ENCODE data around the gene PROZ. TPM values are rescaled to one million over a fixed set of nuclear protein-coding genes. Genes with fewer than 3 reads are reported as not detected.

PROZ gene
- total RNA-seq, 2 donors from 2014 or later = 0.40 to 0.84 TPM

- peaks cover 7% of the 10 kb centered on the region for H3K36me3 Mint-ChIP-seq (ENCODE audit: low read depth)
- H3K4me1 ChIP-seq (ENCODE audit: control insufficient read depth, insufficient read depth, low read length) = peaks cover 9% of the 10 kb centered on the region
- H3K9me3 Mint-ChIP-seq = peaks cover 3% of the 10 kb centered on the region
- no peak overlapping the region for H3K27ac ChIP-seq (ENCODE audit: low read depth, low read length)
- peak; percentile 6 for DNase-seq
- no peak overlapping the region for H3K4me3 Mint-ChIP-seq
- H3K27me3 ChIP-seq (ENCODE audit: control insufficient read depth, insufficient read depth, low read length, poor library complexity, severe bottlenecking) = no peaks in the 10 kb centered on the region
- no peak overlapping the region for H3K27ac Mint-ChIP-seq
- H3K9me3 ChIP-seq (ENCODE audit: control insufficient read depth, low read length) = peaks cover 5% of the 10 kb centered on the region
- H3K4me3 ChIP-seq (ENCODE audit: low read length) = no peak overlapping the region
- no peak for TF ChIP-seq CTCF (conservative IDR thresholded peaks at IDR 0.05)
- no peak overlapping the region for H3K9ac ChIP-seq (ENCODE audit: extremely low read depth, low read length, poor library complexity, severe bottlenecking)
- H3K27me3 Mint-ChIP-seq (ENCODE audit: insufficient read depth) = peaks cover 4% of the 10 kb centered on the region
- WGBS, 2 experiments (ENCODE audit: insufficient coverage in 1 of 2, insufficient read length in 1 of 2) = 68 to 75% methylated on average over 1 of the region's 2 CpGs
- no peaks in the 10 kb centered on the region for H3K36me3 ChIP-seq (ENCODE audit: control insufficient read depth, insufficient read depth, low read length)
- peaks cover 6% of the 10 kb centered on the region for H3K4me1 Mint-ChIP-seq
Measured at GRCh38 chr13:113135281-113135760, 23.1 kb upstream of the PROZ start.

GRCh38 chr13:113137691-113138298, 20.7 kb upstream of the PROZ start:
- Histone ChIP-seq H3K9ac (ENCODE audit: extremely low read depth, low read length, poor library complexity, severe bottlenecking) (no peak overlapping the region), H3K4me1 (ENCODE audit: control insufficient read depth, insufficient read depth, low read length) (no peaks in the 10 kb centered on the region), H3K27ac (ENCODE audit: low read depth, low read length) (no peak overlapping the region), H3K27me3 (ENCODE audit: control insufficient read depth, insufficient read depth, low read length, poor library complexity, severe bottlenecking) (no peaks in the 10 kb centered on the region), H3K9me3 (ENCODE audit: control insufficient read depth, low read length) (peaks cover 5% of the 10 kb centered on the region), H3K4me3 (ENCODE audit: low read length) (no peak overlapping the region), H3K36me3 (ENCODE audit: control insufficient read depth, insufficient read depth, low read length) (no peaks in the 10 kb centered on the region)
- no peak for TF ChIP-seq CTCF (conservative IDR thresholded peaks at IDR 0.05)
- peaks cover 3% of the 10 kb centered on the region for H3K9me3 Mint-ChIP-seq
- H3K4me1 Mint-ChIP-seq = no peaks in the 10 kb centered on the region
- WGBS, 2 experiments (ENCODE audit: insufficient coverage in 1 of 2, insufficient read length in 1 of 2) = 85 to 87% methylated on average over 11 of the region's 11 CpGs
- peak; percentile 34 for DNase-seq
- no peak overlapping the region for H3K4me3 Mint-ChIP-seq
- no peak overlapping the region for H3K27ac Mint-ChIP-seq
- peaks cover 4% of the 10 kb centered on the region for H3K36me3 Mint-ChIP-seq (ENCODE audit: low read depth)
- no peaks in the 10 kb centered on the region for H3K27me3 Mint-ChIP-seq (ENCODE audit: insufficient read depth)

GRCh38 chr13:113138792-113139551, 19.5 kb upstream of the PROZ start:
- Histone ChIP-seq H3K9me3 (ENCODE audit: control insufficient read depth, low read length) (peaks cover 3% of the 10 kb centered on the region), H3K9ac (ENCODE audit: extremely low read depth, low read length, poor library complexity, severe bottlenecking) (no peak overlapping the region), H3K27me3 (ENCODE audit: control insufficient read depth, insufficient read depth, low read length, poor library complexity, severe bottlenecking) (no peaks in the 10 kb centered on the region), H3K27ac (ENCODE audit: low read depth, low read length) (no peak overlapping the region), H3K4me1 (ENCODE audit: control insufficient read depth, insufficient read depth, low read length) (no peaks in the 10 kb centered on the region), H3K4me3 (ENCODE audit: low read length) (no peak overlapping the region), H3K36me3 (ENCODE audit: control insufficient read depth, insufficient read depth, low read length) (no peaks in the 10 kb centered on the region)
- DNase-seq = peak; percentile 33
- H3K4me1 Mint-ChIP-seq = no peaks in the 10 kb centered on the region
- TF ChIP-seq CTCF (conservative IDR thresholded peaks at IDR 0.05) = no peak
- H3K27ac Mint-ChIP-seq = no peak overlapping the region
- peaks cover 12% of the 10 kb centered on the region for H3K36me3 Mint-ChIP-seq (ENCODE audit: low read depth)
- peaks cover 3% of the 10 kb centered on the region for H3K9me3 Mint-ChIP-seq
- H3K27me3 Mint-ChIP-seq (ENCODE audit: insufficient read depth) = no peaks in the 10 kb centered on the region
- no peak overlapping the region for H3K4me3 Mint-ChIP-seq
- WGBS, 2 experiments (ENCODE audit: insufficient coverage in 1 of 2, insufficient read length in 1 of 2) = 93 to 95% methylated on average over 14 to 16 of the region's 16 CpGs

Measured in endodermal cell (in vitro differentiated cells).